K562 (cell line): ENCODE results near the gene SCUBE1. TPM values are rescaled to one million over a fixed set of nuclear protein-coding genes. Genes with fewer than 3 reads are reported as not detected.

Experiments used
- ARID3B ChIP-seq: fragments of 250-450 bp; sonication (Bioruptor Pico); IDR thresholded peaks from 2 replicates; pipeline ENCODE4 v1.4.0; 2020; ENCODE audit warnings: borderline replicate concordance
- CHD7 ChIP-seq: fragments of 200-600 bp; sonication (generic); IDR thresholded peaks from one replicate; pipeline ENCODE4 v1.6.1; 2012; ENCODE audit warnings: mild to moderate bottlenecking, low read depth, low read length, inconsistent platforms
- ETV1 ChIP-seq: fragments of 450-650 bp; conservative IDR thresholded peaks from 2 replicates; pipeline ENCODE4 v1.6.1; 2016; ENCODE audit warnings: missing genetic modification characterization, control low read depth, low read depth, missing compliant biosample characterization
- GABPA ChIP-seq: fragments of 200-800 bp; sonication (Bioruptor generic); conservative IDR thresholded peaks from 2 replicates; pipeline ENCODE4 v1.6.1; 2016; ENCODE audit warnings: low read depth, missing genetic modification characterization, missing compliant biosample characterization
- GABPB2 ChIP-seq: fragments of 250-450 bp; sonication (Bioruptor Pico); conservative IDR thresholded peaks from 2 replicates; pipeline ENCODE4 v1.5.1; 2021; ENCODE audit warnings: mild to moderate bottlenecking
- POU5F1 ChIP-seq: fragments of 150-350 bp; IDR thresholded peaks from 2 replicates; pipeline ENCODE4 v1.6.1; 2014; ENCODE audit warnings: borderline replicate concordance, low read length, low read depth, mild to moderate bottlenecking; ENCODE audit not compliant: partially characterized antibody
- PRDM10 ChIP-seq: fragments of 450-650 bp; IDR thresholded peaks from 2 replicates; pipeline ENCODE4 v1.6.1; 2018; ENCODE audit not compliant: partially characterized antibody
- ZNF253 ChIP-seq: fragments of 250-450 bp; sonication (Bioruptor Pico); conservative IDR thresholded peaks from 2 replicates; pipeline ENCODE4 v1.6.1; 2021; ENCODE audit warnings: mild to moderate bottlenecking
- polyA plus RNA-seq, 8 experiments: library from polyadenylated mRNA; depleted of rRNA in 4 of 8; stranded (reverse) in 5 of 8; unstranded in 3 of 8; fragments of >200 nt; fragmentation: Nextera tagmentation in 2 of 8; fragmentation: Illumina TruSeq in 1 of 8; extraction: Ambion mirVana in 2 of 8; extraction: Trizol in 1 of 8; gene quantifications; 2 replicates each; pipeline versions ENCODE4 v1.2.1 to v1.2.3, GENCODE V29; 2011 to 2014; ENCODE audit warnings: inconsistent platforms in 1 of 8, missing spikeins in 1 of 8
- total RNA-seq, 7 experiments: library from RNA; depleted of rRNA in 6 of 7; stranded (reverse); fragments of >200 nt in 6 of 7; fragmentation: Illumina TruSeq in 2 of 7; extraction: Trizol in 2 of 7; gene quantifications; 2 replicates each; pipeline versions ENCODE4 v1.2.1 to v1.2.3, GENCODE V29; 2011 to 2021; ENCODE audit warnings: low replicate concordance in 1 of 7

Gene SCUBE1
- total and polyA plus RNA-seq, 9 of the 15 experiments (the other 6 are each of a cell fraction or from before 2014, with no cell fraction given), result 0.03 to 0.47 (median 0.29) TPM; not detected in 6

- TF ChIP-seq ARID3B (CRISPR knock-in tag), result no peak
- no peak for TF ChIP-seq POU5F1
- peak; percentile 81 for TF ChIP-seq PRDM10
- TF ChIP-seq GABPB2 (CRISPR knock-in tag), result no peak
- TF ChIP-seq ETV1 (tag), result no peak
- TF ChIP-seq ZNF253 (CRISPR knock-in tag), result no peak
- no peak for TF ChIP-seq GABPA (tag)
- TF ChIP-seq CHD7, result no peak
Measured at GRCh38 chr22:43275545-43276317, 67.4 kb downstream of the SCUBE1 start (continued).
